DMS53 treated with DMSO at 0.1 percent for 48 hours (cell line): ENCODE data around the gene H19.

Source experiments
- DNase-seq: peaks from one replicate; lab custom pipeline; 2025; ENCODE audit not compliant: unreplicated experiment; lab: John Stamatoyannopoulos, UW

H19 gene

GRCh38 chr11:1987024-1987423 is 10.6 kb downstream of the H19 start:
- DNase-seq: no peak

DNA sequence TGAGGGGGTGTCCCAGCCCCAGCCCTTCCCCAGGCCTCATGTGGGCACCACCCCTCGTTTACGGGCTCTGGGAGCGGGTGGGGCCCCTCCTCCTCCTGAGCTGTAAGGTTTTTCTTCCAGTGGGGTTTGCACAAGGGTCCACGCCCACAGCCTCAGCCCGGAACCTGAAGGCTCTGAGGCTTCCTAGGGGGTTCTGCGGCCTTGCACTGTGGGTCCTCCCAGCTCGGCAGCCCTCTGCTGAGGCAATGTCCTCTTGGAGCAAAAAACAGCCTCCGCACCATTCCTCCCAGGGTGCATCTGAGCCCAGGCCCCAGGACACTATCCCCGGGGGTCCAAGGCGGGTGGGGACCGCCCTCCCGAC is 14.1 kb downstream of the H19 start:
- DNase-seq: no peak

GRCh38 chr11:1982873-1983600 is 14.6 kb downstream of the H19 start:
- no peak for DNase-seq

GRCh38 chr11:1979607-1980006 is 18.0 kb downstream of the H19 start:
- no peak for DNase-seq

GRCh38 chr11:1978720-1979473 is 18.7 kb downstream of the H19 start:
- DNase-seq: no peak

DNA sequence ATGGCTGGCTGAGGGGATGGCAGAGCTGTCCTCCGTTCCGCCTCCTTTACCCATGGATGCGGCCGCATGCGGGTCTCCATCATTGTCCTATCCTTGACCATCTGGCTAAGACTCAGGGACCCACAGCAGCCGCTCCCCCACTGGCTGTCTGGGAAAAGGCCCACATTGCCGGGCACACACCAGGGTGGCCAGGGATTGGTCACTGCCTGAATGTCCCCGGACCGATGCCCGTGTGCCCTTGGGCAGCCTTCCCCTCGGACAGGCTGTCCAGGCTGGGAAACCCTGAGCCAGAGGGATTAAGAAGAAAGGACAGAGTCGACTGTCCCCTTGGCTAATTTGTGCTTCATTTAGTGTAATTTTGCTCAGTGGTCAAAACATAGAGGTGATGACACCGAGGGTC is 22.5 kb downstream of the H19 start:
- no peak for DNase-seq

GRCh38 chr11:1970956-1971355 is 26.7 kb downstream of the H19 start:
- DNase-seq: no peak

- DNase-seq: no peak
These were observed 27.9 kb downstream of the H19 start for GRCh38 chr11:1969776-1970175.

DNA sequence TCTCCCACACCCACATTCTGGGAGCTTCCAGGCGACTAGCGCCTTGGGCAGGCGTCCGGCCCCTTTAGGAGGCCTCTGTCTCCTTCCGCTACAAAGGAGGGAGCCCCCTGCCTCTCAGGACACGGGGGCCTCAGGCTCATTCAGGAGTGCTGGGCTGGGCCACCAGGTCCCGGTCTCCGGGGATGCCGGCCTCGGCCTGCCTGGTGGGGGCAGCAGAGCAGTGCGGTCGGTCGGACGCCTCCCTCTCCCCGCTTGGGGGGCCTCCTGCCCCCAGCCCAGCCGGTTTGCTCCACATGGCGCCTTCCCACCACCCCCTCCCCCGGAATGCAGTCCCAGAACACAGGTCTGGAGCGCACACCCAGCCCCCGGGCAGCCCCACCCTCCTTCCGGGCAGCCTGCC is 28.6 kb downstream of the H19 start:
- DNase-seq: no peak

DNA sequence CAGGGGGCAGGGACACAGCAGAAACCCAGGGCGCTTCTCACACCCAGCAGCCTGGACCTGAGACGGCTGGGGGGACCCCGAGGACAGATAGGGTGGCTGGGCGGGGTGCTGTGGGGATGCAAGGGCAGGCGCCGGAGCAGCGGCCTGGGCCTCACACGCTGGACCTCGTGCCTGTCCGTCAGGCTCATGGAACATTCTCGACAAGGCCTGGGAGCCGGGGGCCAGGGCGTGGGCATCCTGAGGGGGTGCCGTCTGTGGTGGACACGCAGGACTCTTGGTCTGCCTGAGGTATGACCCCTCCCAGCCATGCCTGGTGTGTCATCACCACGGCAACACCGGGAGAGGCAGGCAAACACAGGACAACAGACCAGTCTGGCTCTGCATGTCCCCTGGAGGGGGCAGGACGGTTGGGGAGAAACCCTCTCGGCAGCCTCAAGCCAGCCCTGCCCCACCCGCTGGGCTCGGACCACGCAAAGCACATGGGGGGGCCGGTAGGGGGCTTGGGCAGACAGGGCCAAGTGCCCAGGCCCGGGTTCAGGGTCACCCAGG is 29.1 kb downstream of the H19 start:
- DNase-seq: no peak

- DNase-seq: no peak
These were observed 29.9 kb downstream of the H19 start for GRCh38 chr11:1967641-1968225.

DNA sequence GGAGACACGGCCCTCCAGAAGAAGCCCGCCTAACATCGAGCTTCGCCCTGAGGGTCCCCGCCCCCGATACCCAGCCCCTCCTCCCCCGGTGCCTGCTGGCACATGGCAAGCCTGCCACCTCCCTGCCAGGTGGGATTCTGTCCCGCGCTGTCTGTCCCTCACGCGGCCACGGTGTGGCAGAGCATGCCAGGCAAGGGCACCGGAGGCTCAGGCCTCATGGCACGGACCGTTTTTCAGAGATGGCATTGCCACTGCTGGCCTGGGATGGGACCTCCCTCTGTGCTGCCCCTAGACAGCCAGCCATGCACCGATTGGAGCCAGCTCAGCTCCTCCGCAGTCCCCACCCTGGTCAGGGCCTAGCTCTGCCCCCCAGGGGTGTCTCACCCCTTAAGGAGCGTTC is 31.1 kb downstream of the H19 start:
- no peak for DNase-seq

DNA sequence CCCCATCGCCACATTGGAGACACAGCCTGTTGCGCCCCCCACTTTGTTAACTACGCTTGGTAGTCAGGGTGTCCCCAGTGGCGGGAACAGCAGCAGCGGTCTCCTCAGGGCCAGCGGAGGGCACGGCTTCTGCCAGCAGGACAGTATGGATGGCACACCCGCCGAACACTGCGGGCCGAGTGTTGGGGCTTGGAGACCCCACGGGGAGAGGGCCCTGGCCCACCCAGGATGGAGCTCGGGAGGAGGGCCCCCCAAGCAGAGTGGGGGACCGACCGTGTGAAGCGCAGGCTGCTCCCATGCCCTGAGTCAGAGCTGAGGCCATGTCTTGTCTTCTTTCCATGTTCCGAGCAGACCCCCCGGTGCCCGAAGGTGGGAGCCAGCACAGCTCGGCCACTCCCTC is 32.7 kb downstream of the H19 start:
- DNase-seq: no peak

GRCh38 chr11:1964348-1964747 is 33.3 kb downstream of the H19 start:
- no peak for DNase-seq

DNA sequence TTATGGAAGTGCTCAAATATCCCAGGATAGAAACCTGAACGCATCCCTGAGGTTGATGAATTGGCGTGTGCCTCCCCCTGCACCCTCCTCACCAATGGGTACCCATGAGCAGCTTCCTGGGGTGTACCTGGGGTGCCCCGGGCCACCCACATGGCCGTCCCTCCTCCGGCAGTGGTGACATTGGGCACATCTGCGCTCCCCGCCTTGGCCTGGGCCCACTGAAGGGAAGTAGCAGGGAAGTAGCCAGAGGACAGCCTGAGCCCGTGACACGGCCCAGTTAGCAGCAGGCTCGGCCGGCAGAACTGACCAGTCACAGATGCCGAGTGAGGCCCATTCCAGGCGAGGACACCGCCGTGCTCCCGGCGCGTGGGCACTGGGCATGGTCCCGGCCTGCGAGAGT is 33.8 kb downstream of the H19 start:
- DNase-seq: no peak

- no peak for DNase-seq
These were observed 37.9 kb downstream of the H19 start for GRCh38 chr11:1959786-1960185.

- no peak for DNase-seq
These were observed 39.3 kb downstream of the H19 start for GRCh38 chr11:1958367-1958766.

DNA sequence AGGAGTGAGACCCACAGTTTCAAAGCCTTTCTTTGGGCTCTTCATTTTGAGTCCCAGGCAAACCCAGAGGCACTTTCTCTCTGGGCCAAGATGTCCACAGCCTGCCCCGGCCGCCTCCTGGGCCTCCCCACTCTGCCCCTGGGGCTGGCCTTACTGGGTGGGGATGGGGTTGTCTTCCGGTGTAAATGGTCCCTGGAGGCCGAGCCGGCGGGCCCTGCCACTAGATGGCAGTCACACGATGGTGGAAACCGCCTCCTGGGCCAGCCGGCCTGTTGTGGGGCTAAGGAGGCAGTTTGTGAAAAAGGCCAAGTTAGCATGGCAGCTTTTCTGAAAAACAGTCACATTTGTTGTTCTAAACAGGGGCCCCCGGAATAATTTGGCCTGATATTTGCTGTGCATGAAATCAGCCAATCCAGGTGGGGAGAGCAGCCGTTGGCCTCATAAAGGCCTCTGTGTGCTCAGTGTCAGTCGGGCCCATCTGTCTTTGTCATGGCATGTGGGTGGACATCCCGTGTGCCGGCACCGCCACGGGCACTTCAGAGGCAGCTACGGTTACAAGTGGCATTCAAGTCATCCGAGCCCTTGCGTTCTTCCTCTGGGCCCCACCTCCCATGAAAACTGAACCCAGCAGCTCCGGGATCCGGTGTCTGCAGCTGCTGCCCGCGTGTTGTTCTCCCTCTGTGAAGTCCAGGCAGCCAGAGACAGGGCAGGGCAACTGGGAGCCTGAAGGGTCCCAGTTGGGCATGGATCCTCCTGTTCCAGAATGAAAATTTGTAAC is 44.0 kb downstream of the H19 start:
- no peak for DNase-seq

DNA sequence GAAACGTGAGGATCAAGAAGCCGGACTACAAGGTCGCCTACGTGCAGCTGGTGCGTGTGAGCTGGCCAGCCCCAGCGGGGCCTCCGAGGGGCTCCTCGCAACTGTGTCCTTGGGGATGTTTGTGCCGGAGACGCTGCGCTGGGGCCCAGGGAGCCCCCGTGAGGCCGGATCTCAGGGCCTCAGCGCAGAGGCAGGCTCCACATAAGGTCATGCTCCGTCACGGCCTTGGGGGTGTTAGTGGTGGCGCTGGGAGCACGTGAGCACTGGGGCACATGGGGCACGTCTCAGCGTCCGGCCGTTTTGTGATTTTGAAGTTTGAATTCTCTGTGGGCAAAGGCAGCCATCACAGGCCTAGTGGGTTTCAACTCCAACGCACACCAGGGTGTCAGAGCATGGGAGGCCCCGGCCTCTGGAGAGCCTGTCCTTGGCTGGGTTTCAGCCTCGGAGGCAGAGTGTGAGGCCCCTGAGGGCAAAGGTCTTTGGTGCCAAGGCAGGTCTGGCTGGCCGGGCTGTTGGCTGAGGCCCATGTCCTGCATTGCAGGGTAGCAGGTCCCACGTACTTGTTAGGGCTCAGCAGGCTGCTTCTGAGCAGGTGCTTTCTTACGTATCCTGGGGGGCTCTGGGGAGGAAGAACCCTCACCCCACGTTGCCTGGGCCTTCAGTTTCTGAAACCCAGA is 44.7 kb downstream of the H19 start:
- no peak for DNase-seq

- DNase-seq: no peak
These were observed 47.7 kb downstream of the H19 start for GRCh38 chr11:1949922-1950321.

DNA sequence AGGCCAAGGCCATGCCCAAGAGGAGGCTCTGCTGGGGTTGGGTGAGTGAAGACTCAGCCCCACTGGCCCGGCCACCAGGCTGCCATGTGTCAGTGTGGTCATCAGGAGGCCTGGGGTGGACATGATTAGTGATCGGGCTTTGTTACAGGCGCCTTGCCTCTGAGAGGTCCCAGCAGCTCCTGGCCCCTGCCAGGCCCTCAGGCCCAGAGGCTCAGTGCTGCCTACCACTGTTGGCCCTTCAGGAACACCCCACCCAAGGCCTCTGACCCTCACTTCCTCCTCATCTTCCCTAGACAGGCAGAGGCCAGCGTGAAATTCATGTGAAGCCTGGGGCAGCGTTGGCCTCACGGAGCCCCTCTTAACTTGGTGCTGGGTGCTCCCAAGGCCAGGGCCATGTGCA is 48.3 kb downstream of the H19 start:
- DNase-seq: no peak
